NB4 (cell line): ENCODE measurements around the gene PCCA.

ENCODE experiments used
- CTCF ChIP-seq: IDR thresholded peaks from one replicate; pipeline ENCODE4 v1.5.1; 2012; ENCODE audit warnings: low read depth, low read length
- MAX ChIP-seq: IDR thresholded peaks from 2 replicates; pipeline ENCODE4 v1.6.1; 2011; ENCODE audit warnings: low read depth, low read length
- MYC ChIP-seq: IDR thresholded peaks from 2 replicates; pipeline ENCODE4 v1.6.1; 2011; ENCODE audit warnings: low read depth, low read length
- POLR2A ChIP-seq: IDR thresholded peaks from 2 replicates; pipeline ENCODE4 v1.6.1; 2011; ENCODE audit warnings: mild to moderate bottlenecking; ENCODE audit not compliant: insufficient read length; ENCODE audit errors: extremely low read depth

- no peak for TF ChIP-seq CTCF
- TF ChIP-seq MAX = no peak
- TF ChIP-seq MYC = no peak
- no peak for TF ChIP-seq POLR2A
These were observed 349.3 kb downstream of the PCCA start for GRCh38 chr13:100438059-100438788.
